ENCODE results near the gene ATP8B3.

- no peak for TF ChIP-seq CTCF (IDR thresholded peaks at IDR 0.05 in 4 of 5, conservative IDR thresholded peaks at IDR 0.05 in 1 of 5)
- no peak for TF ChIP-seq POLR2A (IDR thresholded peaks at IDR 0.05)
These were observed 24.6 kb upstream of the ATP8B3 start for GRCh38 chr19:1836458-1837221.
